Measurements from ENCODE around the gene PBRM1. TPM values are rescaled to one million over a fixed set of nuclear protein-coding genes. Genes with fewer than 3 reads are reported as not detected.

Gene PBRM1
- polyA plus RNA-seq, 1 donor (not counting 4 experiments of a cell fraction or from before 2014, with no cell fraction given) = 26.0 TPM

DNA sequence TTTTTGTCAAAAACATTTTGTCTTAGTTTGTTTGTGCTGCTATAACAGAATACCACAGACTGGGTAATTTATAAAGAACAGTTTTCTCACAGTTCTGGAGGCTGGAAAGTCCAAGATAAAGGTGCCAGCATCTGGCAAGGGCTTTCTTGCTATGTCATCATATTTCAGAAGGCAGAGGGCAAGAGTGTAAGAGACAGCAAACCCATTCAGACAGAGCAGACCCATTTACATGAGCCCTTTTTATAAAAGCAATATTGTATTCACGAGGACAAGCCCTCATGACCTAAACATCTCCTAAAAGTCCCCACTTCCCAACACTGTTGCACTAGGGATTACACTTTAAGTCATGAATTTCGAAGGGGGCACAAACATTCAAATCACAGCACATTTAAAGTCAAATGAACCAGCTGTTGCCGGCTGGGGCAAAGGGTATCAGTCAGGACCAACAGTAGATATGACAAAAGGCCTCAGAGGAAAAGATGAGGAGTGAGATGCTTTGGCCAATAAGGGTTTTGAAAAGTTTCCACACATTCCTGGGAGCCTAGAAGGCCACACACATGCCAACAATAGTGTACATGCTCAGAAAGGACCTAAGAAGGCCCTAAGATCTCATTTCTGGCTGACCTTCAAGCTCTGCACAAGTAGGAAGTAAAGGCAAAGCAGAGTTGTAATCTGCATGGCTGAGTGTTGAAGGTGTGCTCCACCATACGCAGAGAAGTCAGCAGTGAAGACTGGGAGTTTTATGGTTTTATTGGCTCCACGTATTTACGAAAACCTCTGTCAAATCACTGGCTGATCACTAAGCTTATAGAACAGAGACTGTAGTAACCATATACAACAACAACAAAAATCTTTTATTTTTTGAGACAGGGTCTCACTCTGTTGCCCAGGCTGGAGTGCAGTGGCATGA lies 111.4 kb downstream of the PBRM1 start:
- no peak overlapping the region for H3K9ac ChIP-seq (ENCODE audit: control insufficient read depth, extremely low read depth, insufficient read depth, low read length)
- H3K27ac ChIP-seq (ENCODE audit: control insufficient read depth, insufficient read depth, low read length) = no peak overlapping the region
- dilution Hi-C loops (cut with MboI; ENCODE audit: extremely low pct_ligation_motif_present, low sequenced_read_pairs) = no loop called here
- no peaks in the 10 kb centered on the region for H3K79me2 ChIP-seq (ENCODE audit: control insufficient read depth, insufficient read depth, low read length)
- H3K4me3 ChIP-seq (ENCODE audit: control insufficient read depth in 2 of 3, extremely low read depth in 1 of 3, insufficient read depth in 2 of 3, low read depth in 1 of 3, low read length in 3 of 3) = no peak overlapping the region
- no peak overlapping the region for H3K4me2 ChIP-seq (ENCODE audit: control insufficient read depth, extremely low read depth, insufficient read depth, low read depth, low read length)
- TF ChIP-seq EZH2 (IDR thresholded peaks at IDR 0.05; ENCODE audit: low read length) = no peak
- no peak for TF ChIP-seq CTCF (optimal IDR thresholded peaks at IDR 0.05 in 1 of 3, IDR thresholded peaks at IDR 0.05 in 1 of 3, conservative IDR thresholded peaks at IDR 0.05 in 1 of 3; ENCODE audit: extremely low read depth in 1 of 3, insufficient read depth in 2 of 3, low read length in 3 of 3)
- no peak overlapping the region for H2AFZ ChIP-seq (ENCODE audit: control insufficient read depth, low read length)
- no peak for FAIRE-seq
- no peaks in the 10 kb centered on the region for H3K9me1 ChIP-seq (ENCODE audit: control insufficient read depth, extremely low read depth, insufficient read depth, low read length)
- H3K27me3 ChIP-seq (ENCODE audit: control insufficient read depth, extremely low read depth, insufficient read depth, low read length) = no peaks in the 10 kb centered on the region
- H3K9me3 ChIP-seq (ENCODE audit: control insufficient read depth, low read depth, low read length) = no peaks in the 10 kb centered on the region
- no peaks in the 10 kb centered on the region for H4K20me1 ChIP-seq (ENCODE audit: control insufficient read depth, extremely low read depth, insufficient read depth, low read length)
- DNase-seq (ENCODE audit: low read depth, low spot score) = no peak
- no peaks in the 10 kb centered on the region for H3K4me1 ChIP-seq (ENCODE audit: control insufficient read depth, extremely low read depth, insufficient read depth, low read length)
- peaks cover 5 to 9% of the 10 kb centered on the region in 2 experiments for H3K36me3 ChIP-seq (ENCODE audit: control insufficient read depth in 2 of 2, extremely low read depth in 1 of 2, insufficient read depth in 2 of 2, low read length in 2 of 2)

DNA sequence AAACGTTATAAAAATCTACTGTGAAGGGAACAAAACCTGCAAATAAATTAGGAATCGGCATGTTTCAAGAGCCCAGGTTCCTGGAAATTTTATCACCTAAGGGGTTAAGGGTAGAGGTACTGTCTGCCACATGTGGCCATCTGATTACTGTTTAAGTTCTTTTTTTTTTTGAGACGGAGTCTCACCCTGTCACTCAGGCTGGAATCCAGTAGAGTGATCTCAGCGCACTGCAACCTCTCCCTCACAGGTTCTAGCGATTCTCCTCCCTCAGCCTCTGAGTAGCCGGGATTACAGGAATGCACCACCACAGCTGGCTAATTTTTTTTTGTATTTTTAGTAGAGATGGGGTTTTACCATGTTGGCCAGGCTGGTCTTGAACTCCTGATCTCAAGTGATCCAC lies 113.5 kb downstream of the PBRM1 start:
- Histone ChIP-seq H3K27me3 (ENCODE audit: control insufficient read depth, extremely low read depth, insufficient read depth, low read length) (no peaks in the 10 kb centered on the region), H3K9me1 (ENCODE audit: control insufficient read depth, extremely low read depth, insufficient read depth, low read length) (no peaks in the 10 kb centered on the region), H4K20me1 (ENCODE audit: control insufficient read depth, extremely low read depth, insufficient read depth, low read length) (no peaks in the 10 kb centered on the region), H3K4me2 (ENCODE audit: control insufficient read depth, extremely low read depth, insufficient read depth, low read depth, low read length) (no peak overlapping the region), H3K79me2 (ENCODE audit: control insufficient read depth, insufficient read depth, low read length) (no peaks in the 10 kb centered on the region), H3K9me3 (ENCODE audit: control insufficient read depth, low read depth, low read length) (no peaks in the 10 kb centered on the region), H2AFZ (ENCODE audit: control insufficient read depth, low read length) (no peak overlapping the region), H3K4me3 (ENCODE audit: control insufficient read depth in 2 of 3, extremely low read depth in 1 of 3, insufficient read depth in 2 of 3, low read depth in 1 of 3, low read length in 3 of 3) (no peak overlapping the region), H3K9ac (ENCODE audit: control insufficient read depth, extremely low read depth, insufficient read depth, low read length) (no peak overlapping the region), H3K36me3 (ENCODE audit: control insufficient read depth in 2 of 2, extremely low read depth in 1 of 2, insufficient read depth in 2 of 2, low read length in 2 of 2) (peaks cover 4 to 6% of the 10 kb centered on the region in 2 experiments), H3K27ac (ENCODE audit: control insufficient read depth, insufficient read depth, low read length) (no peak overlapping the region), H3K4me1 (ENCODE audit: control insufficient read depth, extremely low read depth, insufficient read depth, low read length) (no peaks in the 10 kb centered on the region)
- dilution Hi-C loops (cut with MboI; ENCODE audit: extremely low pct_ligation_motif_present, low sequenced_read_pairs) = no loop called here
- DNase-seq (ENCODE audit: low read depth, low spot score) (no peak), FAIRE-seq (no peak)
- TF ChIP-seq EZH2 (IDR thresholded peaks at IDR 0.05; ENCODE audit: low read length) (no peak), CTCF (optimal IDR thresholded peaks at IDR 0.05 in 1 of 3, IDR thresholded peaks at IDR 0.05 in 1 of 3, conservative IDR thresholded peaks at IDR 0.05 in 1 of 3; ENCODE audit: extremely low read depth in 1 of 3, insufficient read depth in 2 of 3, low read length in 3 of 3) (no peak)

Measured in keratinocyte (primary cell).